Stimulated activated naive CD8-positive, alpha-beta T cell treated with anti-CD3 and anti-CD28 coated beads, Interleukin-15, amount 100 ng/mL, for 72 hours (primary cell): ENCODE results near the gene TRMT2A.

Experiments
- ATAC-seq: fragments of 150-1000 bp; cut with Tn5 transposase; 2 replicates; pipeline ENCODE4 v1.10.0; 2021; ENCODE audit warnings: mild to moderate bottlenecking, moderate library complexity
- DNase-seq, 2 donors: peaks; one replicate each; pipeline ENCODE4 v3.0.0; 2021 to 2022
- H3K27ac Mint-ChIP-seq, 2 donors: one replicate each; pipeline ENCODE4 v1.8.0; 2022; ENCODE audit warnings: mild to moderate bottlenecking in 2 of 2, mixed read lengths in 2 of 2, moderate library complexity in 2 of 2
- H3K27me3 Mint-ChIP-seq: one replicate; pipeline ENCODE4 v1.8.0; 2022; ENCODE audit warnings: mixed read lengths
- H3K4me1 Mint-ChIP-seq: one replicate; pipeline ENCODE4 v1.8.0; 2022; ENCODE audit warnings: mild to moderate bottlenecking, mixed read lengths
- H3K4me3 Mint-ChIP-seq, 2 donors: one replicate each; pipeline ENCODE4 v1.8.0; 2022; ENCODE audit warnings: mild to moderate bottlenecking in 2 of 2, mixed read lengths in 2 of 2, moderate library complexity in 1 of 2
- H3K9me3 Mint-ChIP-seq, 2 donors: one replicate each; pipeline ENCODE4 v1.8.0; 2022; ENCODE audit warnings: mixed read lengths in 2 of 2

TRMT2A gene

GRCh38 chr22:20130731-20131596 lies 13.9 kb upstream of the TRMT2A start:
- ATAC-seq (peak; percentile 60), DNase-seq (peak; percentile 54 to 59)
- peaks cover 72% of the 10 kb centered on the region for H3K4me1 Mint-ChIP-seq
- no peaks in the 10 kb centered on the region for H3K27me3 Mint-ChIP-seq
- peak overlapping the region; percentile 64 to 73 for H3K4me3 Mint-ChIP-seq
- peak overlapping the region in 1 of 2 donors; percentile 48 for H3K27ac Mint-ChIP-seq
- H3K9me3 Mint-ChIP-seq, result no peaks in the 10 kb centered on the region

GRCh38 chr22:20130319-20130718 lies 13.3 kb upstream of the TRMT2A start:
- ATAC-seq (no peak), DNase-seq (no peak)
- Mint-ChIP-seq H3K27ac (no peak overlapping the region), H3K27me3 (no peaks in the 10 kb centered on the region), H3K4me1 (peaks cover 69% of the 10 kb centered on the region), H3K9me3 (no peaks in the 10 kb centered on the region), H3K4me3 (peak overlapping the region; percentile 64 to 73)

GRCh38 chr22:20129747-20130014 lies 12.7 kb upstream of the TRMT2A start:
- no peak overlapping the region for H3K4me3 Mint-ChIP-seq
- H3K9me3 Mint-ChIP-seq, result no peaks in the 10 kb centered on the region
- ATAC-seq (no peak), DNase-seq (no peak)
- no peaks in the 10 kb centered on the region for H3K27me3 Mint-ChIP-seq
- H3K27ac Mint-ChIP-seq, result no peak overlapping the region
- peaks cover 62% of the 10 kb centered on the region for H3K4me1 Mint-ChIP-seq

- no peaks in the 10 kb centered on the region for H3K27me3 Mint-ChIP-seq
- no peaks in the 10 kb centered on the region for H3K9me3 Mint-ChIP-seq
- H3K4me3 Mint-ChIP-seq, result peak overlapping the region in 1 of 2 donors; percentile 34
- peak overlapping the region in 1 of 2 donors; percentile 65 for H3K27ac Mint-ChIP-seq
- peaks cover 58% of the 10 kb centered on the region for H3K4me1 Mint-ChIP-seq
- DNase-seq (peak; percentile 42 to 60), ATAC-seq (peak; percentile 58)
These were observed 12.1 kb upstream of the TRMT2A start for GRCh38 chr22:20128902-20129746.

- H3K27me3 Mint-ChIP-seq, result no peaks in the 10 kb centered on the region
- DNase-seq (no peak), ATAC-seq (no peak)
- no peak overlapping the region for H3K4me3 Mint-ChIP-seq
- no peak overlapping the region for H3K27ac Mint-ChIP-seq
- no peaks in the 10 kb centered on the region for H3K9me3 Mint-ChIP-seq
- peaks cover 58% of the 10 kb centered on the region for H3K4me1 Mint-ChIP-seq
These were observed 11.5 kb upstream of the TRMT2A start for GRCh38 chr22:20128619-20128901.

GRCh38 chr22:20127869-20128618 lies 11.0 kb upstream of the TRMT2A start:
- H3K9me3 Mint-ChIP-seq, result no peaks in the 10 kb centered on the region
- DNase-seq, result no peak
- no peaks in the 10 kb centered on the region for H3K27me3 Mint-ChIP-seq
- H3K4me1 Mint-ChIP-seq, result peaks cover 58% of the 10 kb centered on the region
- no peak overlapping the region for H3K4me3 Mint-ChIP-seq
- H3K27ac Mint-ChIP-seq, result no peak overlapping the region
- ATAC-seq, result no peak

GRCh38 chr22:20127318-20127868 lies 10.4 kb upstream of the TRMT2A start:
- H3K27me3 Mint-ChIP-seq, result no peaks in the 10 kb centered on the region
- DNase-seq (no peak), ATAC-seq (no peak)
- peaks cover 58% of the 10 kb centered on the region for H3K4me1 Mint-ChIP-seq
- no peaks in the 10 kb centered on the region for H3K9me3 Mint-ChIP-seq
- H3K4me3 Mint-ChIP-seq, result no peak overlapping the region
- no peak overlapping the region for H3K27ac Mint-ChIP-seq

- H3K27ac Mint-ChIP-seq, result peak overlapping the region in 1 of 2 donors; percentile 48
- ATAC-seq, result no peak
- no peak overlapping the region for H3K4me3 Mint-ChIP-seq
- no peaks in the 10 kb centered on the region for H3K27me3 Mint-ChIP-seq
- DNase-seq, result no peak
- H3K4me1 Mint-ChIP-seq, result peaks cover 66% of the 10 kb centered on the region
- no peaks in the 10 kb centered on the region for H3K9me3 Mint-ChIP-seq
These were observed 9.4 kb upstream of the TRMT2A start for GRCh38 chr22:20126284-20127029.

GRCh38 chr22:20125201-20126174 lies 8.5 kb upstream of the TRMT2A start:
- no peak for ATAC-seq
- peaks cover 71% of the 10 kb centered on the region for H3K4me1 Mint-ChIP-seq
- H3K27me3 Mint-ChIP-seq, result no peaks in the 10 kb centered on the region
- H3K27ac Mint-ChIP-seq, result peak overlapping the region in 1 of 2 donors; percentile 76
- no peak overlapping the region for H3K4me3 Mint-ChIP-seq
- no peak for DNase-seq
- H3K9me3 Mint-ChIP-seq, result no peaks in the 10 kb centered on the region

- Mint-ChIP-seq H3K4me1 (peaks cover 71% of the 10 kb centered on the region), H3K27ac (peak overlapping the region; percentile 58 to 94), H3K9me3 (no peaks in the 10 kb centered on the region), H3K27me3 (no peaks in the 10 kb centered on the region), H3K4me3 (no peak overlapping the region)
- DNase-seq, result no peak
- no peak for ATAC-seq
These were observed 7.2 kb upstream of the TRMT2A start for GRCh38 chr22:20124083-20124787.

- Mint-ChIP-seq H3K27ac (peak overlapping the region; percentile 61 to 94), H3K27me3 (no peaks in the 10 kb centered on the region), H3K4me1 (peaks cover 71% of the 10 kb centered on the region), H3K9me3 (no peaks in the 10 kb centered on the region), H3K4me3 (no peak overlapping the region)
- peak; percentile 14 for ATAC-seq
- DNase-seq, result no peak
These were observed 6.5 kb upstream of the TRMT2A start for GRCh38 chr22:20123366-20124082.

- peak overlapping the region; percentile 52 to 67 for H3K27ac Mint-ChIP-seq
- H3K9me3 Mint-ChIP-seq, result no peaks in the 10 kb centered on the region
- no peaks in the 10 kb centered on the region for H3K27me3 Mint-ChIP-seq
- H3K4me3 Mint-ChIP-seq, result peak overlapping the region in 1 of 2 donors; percentile 29
- DNase-seq (no peak), ATAC-seq (no peak)
- H3K4me1 Mint-ChIP-seq, result peaks cover 60% of the 10 kb centered on the region
These were observed 4.9 kb upstream of the TRMT2A start for GRCh38 chr22:20121856-20122415.
